Activated T-helper 9 cell treated with anti-CD3 and anti-CD28 coated beads, Interleukin-2, amount 50 U/mL, for 16 hours (primary cell): ENCODE results near the gene CACNA2D3.

Experiments used
- DNase-seq: peaks from one replicate; pipeline ENCODE4 v3.0.0-alpha.2; 2020; ENCODE audit warnings: low read depth

The CACNA2D3 gene

DNA sequence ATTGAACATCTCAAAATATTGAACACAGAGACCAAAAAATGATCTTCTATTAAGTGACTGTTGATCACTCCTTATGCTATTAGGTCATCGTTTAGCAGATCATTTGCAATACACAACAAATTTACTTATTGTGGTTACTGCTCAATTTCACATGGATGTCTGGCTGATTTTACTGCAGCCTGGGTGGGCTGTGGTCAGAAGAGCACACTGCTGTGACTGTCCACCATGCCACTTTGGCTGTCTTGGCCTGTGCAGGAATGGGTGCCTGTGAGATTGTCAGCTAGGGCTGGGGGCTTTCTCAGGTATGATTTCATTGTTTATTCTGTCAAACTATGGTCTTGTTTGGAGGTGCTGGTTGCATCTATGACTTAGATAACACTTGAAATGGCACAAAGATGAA lies 885.6 kb downstream of the CACNA2D3 start:
- no peak for DNase-seq

DNA sequence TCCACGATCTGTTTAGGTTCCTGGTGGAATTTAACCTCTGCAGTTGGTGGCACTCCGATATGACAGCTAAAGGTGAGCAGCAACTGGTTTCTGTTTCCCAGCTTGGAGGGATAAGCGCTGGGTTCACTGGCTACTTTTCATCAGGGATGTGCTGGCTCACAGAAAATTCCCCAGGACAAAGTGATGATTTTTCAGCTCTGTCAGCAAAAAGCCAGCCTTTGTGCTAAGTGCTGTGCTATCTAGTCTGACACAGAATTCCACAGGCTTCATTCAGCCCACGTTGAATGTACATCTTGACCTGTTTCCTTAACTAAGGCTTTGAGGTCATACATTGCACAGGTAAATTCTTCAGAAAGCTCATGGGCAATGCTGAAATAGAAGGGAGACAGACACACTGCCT lies 887.0 kb downstream of the CACNA2D3 start:
- DNase-seq = no peak

DNA sequence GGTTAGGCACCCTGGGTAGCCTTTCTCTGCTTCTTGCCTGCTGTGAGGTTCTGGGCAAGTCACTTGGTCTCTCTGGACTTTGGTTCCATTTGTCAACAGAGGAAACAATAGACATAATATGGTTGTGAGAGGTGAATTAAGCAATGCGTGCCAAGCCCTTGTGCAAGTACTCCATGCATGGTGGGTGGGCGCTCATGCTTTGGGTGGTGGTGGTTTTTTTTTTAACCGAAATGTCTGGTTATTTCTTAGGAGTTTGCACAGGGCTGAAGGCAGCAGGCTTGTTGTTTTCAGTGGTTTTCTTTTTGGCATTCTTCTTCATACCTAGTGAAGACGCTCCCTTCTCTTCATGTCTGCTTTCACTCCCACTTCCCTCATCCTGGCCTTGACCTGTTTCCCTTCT lies 889.7 kb downstream of the CACNA2D3 start:
- DNase-seq = no peak

DNA sequence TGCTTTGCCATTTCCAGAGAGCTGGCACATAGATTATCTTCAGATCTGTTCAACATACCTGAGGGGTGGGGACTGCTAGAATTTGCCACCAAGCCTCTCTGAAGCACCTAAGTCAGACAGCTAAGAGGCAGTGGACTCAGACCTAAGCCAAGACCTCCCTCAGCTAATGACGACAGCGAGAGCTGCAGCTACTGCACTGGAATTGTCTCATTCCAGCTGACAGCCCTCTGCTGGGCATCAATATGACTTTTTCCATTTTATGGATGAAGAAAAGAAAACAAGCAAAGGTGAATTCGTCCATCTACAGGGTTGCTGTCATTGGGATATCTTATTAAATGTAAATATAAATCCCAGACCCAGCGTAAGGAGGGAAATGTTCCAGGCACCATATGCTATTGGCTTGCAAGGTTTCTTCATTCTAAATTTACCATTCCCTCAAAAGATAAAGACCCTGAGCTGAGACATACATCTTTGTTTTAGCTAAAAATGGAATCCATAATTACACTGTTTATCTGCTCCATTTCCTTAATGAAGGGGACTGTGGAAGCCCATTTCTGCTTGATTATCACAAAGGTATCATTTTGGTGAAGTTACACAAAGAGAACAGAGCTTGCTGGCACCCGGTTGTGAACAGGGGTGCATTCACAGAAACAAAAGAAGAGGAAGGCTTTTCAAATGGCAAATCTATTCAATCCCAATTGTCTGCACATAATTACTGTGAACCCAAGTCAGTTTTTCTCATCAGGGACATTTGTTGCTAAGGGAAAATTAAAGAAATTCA lies 891.0 kb downstream of the CACNA2D3 start:
- DNase-seq = no peak

DNA sequence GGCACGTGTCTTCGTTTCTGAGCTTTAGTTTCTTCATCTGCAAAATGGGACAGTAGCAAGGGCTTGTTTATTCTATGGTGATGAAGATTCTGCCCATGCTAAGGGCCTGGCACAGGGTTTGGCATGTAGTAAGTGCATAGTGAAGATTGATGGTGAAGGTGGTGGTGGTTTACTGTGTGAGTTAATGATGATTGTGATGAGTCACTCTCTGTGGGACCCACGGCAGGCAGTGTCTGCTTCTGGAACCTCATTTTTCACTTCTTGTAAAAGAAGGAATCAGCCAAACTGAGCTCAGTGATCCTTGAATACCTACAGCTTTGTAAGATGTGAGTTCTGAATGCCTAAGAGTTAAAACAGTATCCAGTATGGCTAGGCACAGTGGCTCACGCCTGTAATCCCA lies 891.7 kb downstream of the CACNA2D3 start:
- no peak for DNase-seq

DNA sequence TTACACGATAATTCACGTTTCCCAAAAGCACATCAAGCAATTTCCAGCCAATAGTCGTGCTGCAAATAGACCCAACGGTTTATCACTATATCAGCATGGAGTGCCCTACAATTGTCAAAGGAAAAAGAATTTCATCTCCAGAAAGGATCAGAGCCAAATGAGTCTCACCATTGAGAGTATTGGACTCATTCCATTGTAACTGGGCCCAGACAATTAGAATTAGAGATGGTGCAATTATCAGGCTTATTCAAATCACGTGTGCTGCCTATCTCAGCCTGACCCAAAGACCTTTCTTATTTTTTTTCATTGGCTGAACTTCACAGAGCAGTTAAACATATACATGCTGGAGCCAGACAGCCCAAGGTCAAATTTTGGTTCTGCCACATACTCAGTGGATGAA lies 892.6 kb downstream of the CACNA2D3 start:
- DNase-seq = no peak

DNA sequence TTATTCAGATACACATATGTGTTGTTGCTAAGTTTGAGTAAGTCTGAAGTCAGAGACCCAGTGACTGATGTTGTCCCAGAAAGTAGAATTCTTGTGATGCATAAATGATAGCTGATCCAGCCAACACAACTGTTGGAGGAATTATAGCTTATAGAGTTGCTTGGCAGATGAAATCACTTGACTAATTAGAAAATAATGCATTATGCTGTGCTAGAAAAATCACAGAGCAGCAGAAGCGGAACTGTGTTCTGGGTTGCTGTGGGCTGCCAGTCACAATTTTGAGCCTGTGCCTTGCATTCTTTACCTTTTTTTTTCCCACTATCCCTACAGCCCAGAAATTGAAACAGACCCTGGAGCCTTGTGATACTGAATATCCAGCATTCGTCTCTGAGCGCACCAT lies 895.5 kb downstream of the CACNA2D3 start:
- DNase-seq = no peak

DNA sequence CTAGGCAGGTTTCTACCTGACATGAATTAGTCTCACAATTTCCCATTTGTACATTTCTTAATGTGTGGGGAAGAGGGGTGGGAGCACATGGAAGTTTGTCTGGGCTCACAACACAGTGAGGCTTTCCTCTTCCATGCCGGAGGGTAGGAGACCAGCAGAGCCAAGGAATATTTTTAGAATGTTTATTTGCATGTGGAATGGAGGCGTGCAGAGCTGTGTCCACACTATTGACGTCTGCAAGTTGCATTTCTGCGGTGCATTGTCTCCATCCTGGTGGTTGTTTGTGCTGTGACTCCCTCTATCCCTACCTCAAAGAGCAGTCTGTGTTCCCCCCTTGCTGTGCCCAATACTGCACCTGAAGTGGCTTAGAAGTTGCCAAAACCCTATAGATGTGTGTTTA lies 908.6 kb downstream of the CACNA2D3 start:
- DNase-seq = no peak

DNA sequence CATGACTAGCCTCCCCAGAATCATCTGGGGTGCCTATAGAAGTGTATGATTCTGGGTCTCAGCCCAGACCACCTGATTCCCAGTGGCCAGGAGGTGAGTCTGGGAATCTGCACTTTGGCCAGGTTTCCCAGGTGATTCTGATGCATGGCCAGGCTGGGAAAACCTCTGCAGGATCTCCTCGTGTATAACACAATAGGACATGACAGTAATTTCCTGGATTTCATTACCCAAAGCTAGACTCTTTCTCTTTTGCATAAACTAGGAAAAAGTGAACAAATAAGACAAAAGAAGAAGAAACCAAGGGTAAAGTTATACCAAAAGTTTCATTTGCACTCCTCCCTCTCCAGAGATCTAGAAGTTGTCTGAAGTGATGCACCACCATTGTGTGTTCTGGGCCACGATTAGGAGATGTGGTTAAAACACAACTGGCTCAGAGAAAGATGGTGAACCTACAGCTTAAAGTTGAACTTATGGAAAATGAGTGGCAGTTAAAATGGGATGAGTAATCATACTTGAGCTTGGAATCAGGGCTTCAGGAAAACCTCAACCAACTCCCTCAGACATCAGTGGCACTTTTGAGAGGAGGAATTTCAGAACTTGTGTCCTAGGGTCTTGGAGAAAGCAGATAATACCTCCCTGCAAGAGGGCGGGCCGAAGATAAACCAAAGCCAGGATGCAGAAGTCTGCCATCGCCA lies 914.7 kb downstream of the CACNA2D3 start:
- no peak for DNase-seq

DNA sequence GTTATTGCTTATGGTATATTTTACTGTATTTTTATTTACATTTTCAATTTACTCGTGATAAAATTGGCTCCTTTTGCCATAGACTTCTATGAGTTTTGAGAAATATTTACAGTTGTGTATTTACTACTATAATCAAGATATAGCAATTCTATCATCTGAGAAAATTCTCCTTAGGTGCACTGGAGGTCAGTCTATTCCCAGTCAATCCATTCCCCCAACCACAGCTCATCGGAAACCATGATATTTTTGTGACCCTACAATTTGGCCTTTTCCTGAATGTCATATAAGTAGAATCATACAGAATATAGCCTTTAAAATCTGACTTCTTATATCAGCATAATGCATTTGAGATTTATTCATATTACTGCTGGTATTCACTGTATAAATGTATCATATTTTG lies 920.2 kb downstream of the CACNA2D3 start:
- DNase-seq = no peak

DNA sequence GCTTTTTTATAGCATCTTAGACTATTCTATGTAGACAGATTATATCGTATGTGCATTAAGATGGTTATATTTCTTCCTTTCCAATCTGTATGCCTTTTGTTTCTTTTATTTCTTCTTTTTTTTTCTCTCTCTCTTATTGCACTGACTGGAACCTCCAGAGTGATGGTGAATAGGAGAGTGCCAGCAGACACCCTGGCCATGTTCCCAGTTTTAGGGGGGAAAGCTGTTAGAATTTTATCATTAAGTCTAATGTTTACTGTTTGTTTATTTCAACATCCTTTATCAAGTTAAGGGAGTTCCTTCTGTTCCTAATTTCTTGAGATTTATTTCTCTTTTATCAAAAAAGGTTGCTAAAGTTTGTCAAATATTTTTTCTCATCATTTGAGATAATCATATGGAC lies 922.1 kb downstream of the CACNA2D3 start:
- no peak for DNase-seq

DNA sequence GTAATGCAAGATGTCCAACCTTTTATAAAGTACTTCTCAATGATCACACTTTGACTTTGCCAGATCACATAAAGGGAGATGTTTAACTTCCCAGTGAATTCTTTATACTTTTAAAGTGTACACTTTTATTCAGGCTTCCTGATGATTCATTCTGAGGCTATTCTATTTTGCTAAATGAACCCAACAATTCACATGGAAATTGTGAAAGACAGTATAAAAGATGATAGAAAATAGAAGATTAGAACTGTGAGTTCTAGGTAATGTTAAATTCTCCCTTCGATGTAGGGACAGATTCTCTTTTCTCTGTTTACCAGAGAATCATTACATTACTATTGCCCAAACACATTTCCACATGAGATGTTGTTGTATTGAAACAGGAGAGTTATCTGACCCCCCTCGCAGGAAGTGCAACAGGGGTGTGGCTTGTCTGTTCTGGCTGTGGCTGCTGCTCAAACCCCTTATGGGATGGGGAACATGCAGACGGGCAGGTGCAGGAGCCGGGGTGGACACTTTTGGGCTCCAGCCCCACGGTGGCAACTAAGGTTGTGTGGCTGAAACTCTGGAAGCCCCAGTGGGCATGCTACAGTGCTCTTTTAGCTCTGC lies 936.8 kb downstream of the CACNA2D3 start:
- no peak for DNase-seq

DNA sequence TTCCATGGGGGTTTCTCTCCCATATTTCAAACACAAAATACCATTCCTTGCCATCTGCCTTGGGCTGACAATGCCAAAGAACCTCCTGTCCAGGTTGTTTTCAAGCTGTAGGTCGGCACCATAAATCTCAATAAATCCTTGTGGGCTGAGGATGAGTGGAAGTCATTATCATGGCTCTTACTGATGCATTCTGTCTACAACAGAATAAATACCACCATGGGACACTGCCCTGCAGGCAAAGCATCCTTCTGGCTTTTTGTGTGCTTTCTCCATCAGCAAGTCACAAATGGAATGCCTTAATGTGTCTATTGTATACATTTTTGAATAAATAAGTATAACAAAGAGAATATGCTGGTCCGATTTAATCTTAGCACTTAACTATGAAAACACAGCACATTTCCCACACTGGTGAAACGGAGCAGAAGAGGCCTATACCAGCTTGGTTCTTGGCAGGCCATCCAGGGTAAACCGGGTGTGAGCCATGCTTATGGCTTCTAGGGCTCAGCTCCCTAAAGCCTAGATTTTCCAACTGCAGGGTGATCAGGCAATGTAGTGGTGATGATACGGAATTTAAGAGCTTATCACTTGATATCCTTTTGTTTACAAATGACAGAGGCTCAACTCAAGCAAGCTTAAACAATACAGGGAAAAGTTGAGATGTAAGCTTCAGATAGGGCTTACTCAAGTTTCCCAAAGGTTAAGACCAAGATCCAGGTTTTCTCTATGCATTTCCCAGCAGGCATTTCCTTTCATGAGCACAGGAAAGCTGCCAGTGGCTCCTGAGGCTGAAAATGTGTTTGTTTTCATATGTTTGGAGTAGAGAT lies 938.8 kb downstream of the CACNA2D3 start:
- no peak for DNase-seq

DNA sequence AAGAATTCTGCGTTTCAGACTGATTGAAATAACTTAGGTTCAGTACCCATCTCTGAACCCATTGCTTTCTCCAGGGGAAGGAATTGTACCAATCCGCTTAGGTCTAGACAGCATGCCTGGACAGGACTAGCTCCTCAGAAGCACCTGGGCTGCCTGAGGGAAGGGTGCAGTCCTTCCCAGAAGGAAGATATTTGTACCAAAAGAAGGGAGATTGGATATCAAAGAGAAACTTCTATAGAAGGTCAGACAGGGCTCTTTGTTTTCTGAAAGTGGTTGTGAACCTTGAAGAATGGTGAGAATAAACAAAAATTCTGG lies 939.3 kb downstream of the CACNA2D3 start:
- no peak for DNase-seq

DNA sequence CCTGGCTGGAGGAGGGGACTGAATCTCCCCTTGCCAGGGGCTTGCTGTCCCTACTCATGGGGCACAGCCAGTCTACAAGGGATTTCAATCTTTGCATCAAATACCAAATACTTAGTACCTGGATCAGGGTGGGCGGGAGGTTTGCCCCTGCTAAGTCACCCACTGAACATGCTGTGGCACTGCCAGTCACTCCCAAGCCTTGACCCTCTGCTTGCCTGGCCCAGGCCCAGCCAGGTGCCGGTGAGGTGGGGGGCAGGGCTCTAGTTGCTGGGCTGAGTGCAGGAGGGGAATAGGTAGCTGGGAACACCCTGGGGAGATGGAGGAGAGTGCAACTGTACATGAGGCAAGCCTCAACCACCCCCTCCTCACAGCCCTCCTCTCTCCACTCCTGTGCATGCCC lies 941.8 kb downstream of the CACNA2D3 start:
- no peak for DNase-seq

DNA sequence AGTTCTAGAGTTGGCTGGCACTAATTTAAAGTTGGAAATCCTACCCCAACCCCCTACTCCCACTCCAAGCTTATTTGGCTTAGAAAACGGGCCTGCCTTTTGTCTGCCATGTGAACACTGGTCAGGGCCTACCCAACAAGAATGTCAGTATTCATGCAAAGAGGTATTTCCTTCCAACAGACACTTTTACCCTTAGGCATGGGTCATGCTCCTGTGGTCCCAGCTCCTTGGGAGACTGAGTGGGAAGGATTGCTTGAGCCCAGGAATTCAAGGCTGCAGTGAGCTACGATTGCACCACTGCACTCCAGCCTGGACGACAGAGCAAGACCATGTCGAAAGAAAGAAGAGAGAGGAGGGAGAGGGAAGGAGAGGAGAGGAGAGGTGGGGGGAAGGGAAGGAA lies 943.0 kb downstream of the CACNA2D3 start:
- DNase-seq = no peak

DNA sequence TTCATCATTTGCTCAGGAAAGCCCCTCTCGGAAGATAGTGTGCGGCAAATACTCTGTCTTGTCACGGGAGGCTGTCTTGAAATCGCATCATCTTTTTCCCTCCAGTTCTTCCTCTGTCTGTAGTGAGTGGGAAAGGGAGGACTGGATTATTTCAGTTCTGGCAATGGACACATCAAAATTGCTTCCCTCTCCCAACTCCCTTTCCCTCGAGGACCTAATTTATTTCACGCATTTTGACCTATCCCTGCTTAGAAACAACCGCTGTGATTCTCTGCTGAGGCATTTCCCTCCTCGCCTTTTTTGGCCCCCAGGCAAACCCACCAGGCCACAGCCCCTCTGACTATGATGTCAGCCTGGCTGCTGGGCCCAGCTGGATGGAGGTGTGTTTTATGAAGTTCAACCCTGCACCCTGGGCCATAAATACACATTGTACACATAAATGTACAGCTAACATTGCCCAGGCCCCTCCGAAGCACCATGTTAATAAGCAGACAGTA lies 944.2 kb downstream of the CACNA2D3 start:
- no peak for DNase-seq

DNA sequence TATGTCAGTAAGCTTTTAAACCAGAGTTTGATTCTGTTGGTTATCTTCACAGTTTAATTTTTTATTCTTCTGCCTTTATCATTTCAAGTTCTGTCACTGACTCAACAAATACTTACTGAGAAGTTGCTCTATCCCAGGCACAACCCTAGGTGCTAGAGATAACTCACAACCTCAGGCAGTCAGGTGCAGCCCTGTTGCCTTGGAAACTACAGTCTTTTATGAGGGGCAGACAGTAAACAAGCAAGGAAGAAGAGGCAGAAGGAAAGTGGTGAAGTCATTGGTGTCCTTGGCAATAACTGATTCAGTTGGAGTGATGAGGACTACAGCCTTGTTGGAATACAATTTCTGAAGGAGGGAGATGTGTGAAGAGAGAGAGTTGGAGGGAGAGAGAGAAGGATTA lies 947.6 kb downstream of the CACNA2D3 start:
- no peak for DNase-seq

DNA sequence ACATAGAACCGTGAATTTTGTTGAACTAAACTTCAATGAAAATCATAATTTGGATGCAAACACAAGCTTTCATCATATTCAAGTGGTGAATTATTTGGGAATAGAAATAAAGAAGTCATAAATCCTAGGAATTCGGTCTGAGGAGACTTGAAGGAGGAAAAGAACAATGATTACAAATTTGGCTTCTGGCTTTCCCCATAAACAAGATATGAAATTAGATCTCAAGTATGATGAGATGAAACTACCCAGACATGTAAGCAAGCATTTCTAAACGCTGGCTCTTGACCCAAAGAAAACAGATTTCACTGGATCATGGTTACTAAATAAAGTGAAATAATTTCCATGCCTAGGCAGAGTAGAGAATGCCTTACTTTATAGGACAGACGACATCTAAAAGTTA lies 952.4 kb downstream of the CACNA2D3 start:
- no peak for DNase-seq

DNA sequence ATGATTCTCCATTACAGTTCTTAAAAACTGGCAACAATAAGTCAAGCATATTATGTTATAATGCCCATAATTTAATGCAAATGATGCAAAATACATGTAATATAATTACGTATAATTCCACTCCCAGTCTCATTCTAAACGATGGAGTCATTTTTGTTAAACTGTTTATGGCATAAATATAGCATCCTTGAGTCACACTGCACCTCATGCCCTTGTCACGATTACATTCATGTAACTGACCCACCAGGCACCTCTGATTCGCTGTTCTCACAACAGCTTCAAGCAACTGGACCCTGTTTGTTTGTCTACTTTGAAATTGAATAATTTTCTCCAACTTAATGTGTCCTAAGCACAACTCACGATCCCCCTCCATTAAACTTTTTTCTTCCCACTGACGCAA lies 953.5 kb downstream of the CACNA2D3 start:
- no peak for DNase-seq

DNA sequence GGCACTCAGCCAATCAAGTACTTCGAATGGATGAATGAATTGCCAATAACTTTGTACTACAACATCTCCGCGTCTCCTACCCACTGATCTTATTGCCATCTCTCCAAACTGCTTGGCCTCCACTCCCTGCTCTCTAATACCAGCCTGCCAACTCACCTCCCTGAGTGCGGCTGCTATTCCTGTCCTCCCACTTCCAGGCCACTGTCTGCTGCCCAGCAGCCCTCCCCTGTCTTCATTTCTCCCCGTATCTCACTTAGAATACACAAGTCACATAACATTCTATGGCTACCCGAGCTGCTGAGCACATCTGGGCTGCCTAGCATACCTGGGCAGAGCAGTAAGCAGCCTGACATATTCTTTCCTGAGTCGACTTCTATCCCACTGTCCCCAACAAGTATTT lies 955.4 kb downstream of the CACNA2D3 start:
- DNase-seq = no peak

DNA sequence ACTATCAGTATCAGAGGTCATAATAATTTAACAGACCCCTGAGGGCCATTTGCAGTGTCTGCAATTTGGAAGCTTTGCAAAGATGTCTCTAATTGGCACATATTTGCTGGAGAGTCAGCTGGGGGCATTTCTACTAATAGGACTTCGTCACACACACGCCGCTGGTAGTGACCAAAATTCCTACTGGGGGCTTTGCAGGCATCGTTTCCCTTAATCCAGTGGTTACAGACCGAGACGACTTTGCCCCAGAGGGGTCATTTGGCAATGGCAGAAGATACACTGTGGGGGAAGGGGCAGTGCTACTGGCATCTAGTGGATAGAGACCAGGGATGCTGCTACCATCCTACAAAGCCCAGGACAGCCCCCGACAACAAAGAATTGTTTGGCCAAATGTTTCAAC lies 956.5 kb downstream of the CACNA2D3 start:
- DNase-seq = no peak

DNA sequence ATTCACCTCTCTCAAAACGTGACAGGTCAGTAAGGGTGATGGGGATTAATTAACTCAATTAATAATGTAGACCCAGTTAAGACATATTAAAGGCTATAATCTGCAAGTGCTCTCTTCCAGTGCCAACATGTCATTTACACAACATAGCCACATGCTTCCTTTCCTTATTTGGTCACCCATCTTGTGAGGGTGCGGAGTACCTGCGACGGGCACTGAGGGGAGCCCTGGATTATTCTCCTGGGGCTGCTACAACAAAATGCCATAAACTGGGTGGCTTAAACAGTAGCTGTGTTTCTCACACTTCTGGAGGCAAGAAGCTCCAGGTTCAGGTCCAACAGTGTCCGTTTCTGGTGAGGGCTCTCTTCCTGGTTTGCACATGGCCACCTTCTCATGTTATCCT lies 962.9 kb downstream of the CACNA2D3 start:
- DNase-seq = no peak
